Measurements from ENCODE around the gene USP17L22.
"Not testable (repeated sequence)": the region's sequence is repeated elsewhere in the genome, so short reads cannot be mapped to it uniquely, and the experiment has no call there.

Gene USP17L22

DNA sequence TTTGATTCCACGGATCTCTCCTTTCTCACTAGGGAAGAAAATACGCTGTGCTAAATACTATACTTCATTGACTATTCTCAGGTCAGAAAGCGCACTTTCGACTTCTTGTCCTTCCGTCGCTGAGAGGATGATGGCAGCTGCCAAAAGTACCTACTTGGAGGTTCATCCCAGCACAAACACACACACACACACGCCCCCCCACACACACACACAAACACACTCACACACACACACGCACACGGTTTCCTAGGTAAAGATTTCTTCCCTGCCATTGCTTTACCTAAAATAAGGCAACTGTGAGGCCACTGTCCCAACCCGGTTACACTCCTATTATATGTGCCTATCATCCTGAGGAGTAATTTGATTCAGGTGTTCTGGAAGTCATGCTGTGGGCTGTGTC, 4.3 kb downstream of the USP17L22 start:
- not testable (repeated sequence) for H3K27ac ChIP-seq (ENCODE audit: low read length); H3K4me1 ChIP-seq (ENCODE audit: insufficient read depth, low read length); H3K4me3 ChIP-seq (ENCODE audit: low read length); H3K36me3 ChIP-seq (ENCODE audit: insufficient read depth, low read depth, low read length); H3K9ac ChIP-seq (ENCODE audit: low read depth, low read length); H3K9me3 ChIP-seq (ENCODE audit: insufficient read depth, low read depth, low read length); H3K27me3 ChIP-seq (ENCODE audit: insufficient read depth, low read length)
